Gastroesophageal sphincter (tissue), 3 donors: ENCODE results near the gene XG.
"Not testable (repeated sequence)": the region's sequence is repeated elsewhere in the genome, so short reads cannot be mapped to it uniquely, and the experiment has no call there.

Experiments
- CTCF ChIP-seq, 4 experiments: fragments of 200-600 bp in 2 of 4; fragments of 450-650 bp in 2 of 4; sonication (generic) in 1 of 4; IDR thresholded peaks; one replicate each; pipeline ENCODE4 v1.5.1; 2017 to 2019; ENCODE audit warnings: antibody characterized with exemption in 4 of 4, mild to moderate bottlenecking in 2 of 4, moderate library complexity in 2 of 4
- POLR2AphosphoS5 ChIP-seq: sonication (generic); formaldehyde crosslinking; IDR thresholded peaks from one replicate; pipeline ENCODE4 v1.6.1; 2017; ENCODE audit warnings: antibody characterized with exemption

GRCh38 chrX:2752441-2752840 is 601 bp downstream of the XG start:
- not testable (repeated sequence) for TF ChIP-seq POLR2AphosphoS5; CTCF (IDR thresholded peaks at IDR 0.05)
